B cell (primary cell): ENCODE measurements around the gene PFKFB3.

Source experiments
- EZH2 ChIP-seq: IDR thresholded peaks from 2 replicates; pipeline ENCODE4 v1.6.1; 2012; ENCODE audit warnings: borderline replicate concordance, low read depth, mild to moderate bottlenecking, moderate library complexity, low read length; ENCODE audit not compliant: insufficient read depth, poor library complexity, severe bottlenecking
- TF ChIP-seq, protein P1 (sequence below): fragments of 200-600 bp; IDR thresholded peaks from one replicate; pipeline ENCODE4 v1.8.0; 2022; ENCODE audit warnings: antibody characterized with exemption, mild to moderate bottlenecking

DNA sequence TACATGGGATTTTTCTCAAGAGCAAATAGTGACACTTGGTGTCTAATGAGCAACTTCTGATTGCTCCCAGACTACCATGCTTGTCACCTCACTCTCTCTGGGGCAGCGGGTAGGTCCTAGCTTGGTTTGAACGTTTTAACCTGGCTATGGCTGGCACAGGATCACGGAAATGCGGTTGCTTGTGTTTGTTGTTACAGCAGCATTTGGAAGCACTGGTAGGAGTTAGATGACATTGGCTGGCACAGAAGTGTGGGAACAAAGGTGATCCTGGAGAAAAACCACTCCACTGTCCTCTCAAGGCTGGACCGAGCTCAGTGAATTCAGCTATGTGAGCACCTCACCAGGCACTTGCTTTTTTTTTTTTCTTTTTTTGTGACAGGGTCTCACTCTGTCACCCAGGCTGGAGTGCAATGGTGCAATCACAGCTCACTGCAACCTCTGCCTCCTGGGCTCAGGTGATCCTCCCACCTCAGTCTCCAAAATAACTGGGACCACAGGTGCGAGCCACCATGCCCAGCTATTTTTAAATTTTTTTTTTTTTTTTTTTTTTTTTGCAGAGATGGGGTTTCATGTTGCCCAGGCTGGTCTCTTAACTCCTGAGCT lies 3.5 kb upstream of the PFKFB3 start:
- no peak for TF ChIP-seq EZH2
- TF ChIP-seq, protein P1, sequence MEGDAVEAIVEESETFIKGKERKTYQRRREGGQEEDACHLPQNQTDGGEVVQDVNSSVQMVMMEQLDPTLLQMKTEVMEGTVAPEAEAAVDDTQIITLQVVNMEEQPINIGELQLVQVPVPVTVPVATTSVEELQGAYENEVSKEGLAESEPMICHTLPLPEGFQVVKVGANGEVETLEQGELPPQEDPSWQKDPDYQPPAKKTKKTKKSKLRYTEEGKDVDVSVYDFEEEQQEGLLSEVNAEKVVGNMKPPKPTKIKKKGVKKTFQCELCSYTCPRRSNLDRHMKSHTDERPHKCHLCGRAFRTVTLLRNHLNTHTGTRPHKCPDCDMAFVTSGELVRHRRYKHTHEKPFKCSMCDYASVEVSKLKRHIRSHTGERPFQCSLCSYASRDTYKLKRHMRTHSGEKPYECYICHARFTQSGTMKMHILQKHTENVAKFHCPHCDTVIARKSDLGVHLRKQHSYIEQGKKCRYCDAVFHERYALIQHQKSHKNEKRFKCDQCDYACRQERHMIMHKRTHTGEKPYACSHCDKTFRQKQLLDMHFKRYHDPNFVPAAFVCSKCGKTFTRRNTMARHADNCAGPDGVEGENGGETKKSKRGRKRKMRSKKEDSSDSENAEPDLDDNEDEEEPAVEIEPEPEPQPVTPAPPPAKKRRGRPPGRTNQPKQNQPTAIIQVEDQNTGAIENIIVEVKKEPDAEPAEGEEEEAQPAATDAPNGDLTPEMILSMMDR = no peak
